Measurements from ENCODE around the gene HRH2.

HRH2 gene

GRCh38 chr5:175679411-175679810 lies 21.5 kb downstream of the HRH2 start:
- no peak for DNase-seq

GRCh38 chr5:175680020-175680419 lies 22.1 kb downstream of the HRH2 start:
- DNase-seq, result no peak

GRCh38 chr5:175680463-175680862 lies 22.6 kb downstream of the HRH2 start:
- DNase-seq, result no peak

- no peak for DNase-seq
These were observed 23.4 kb downstream of the HRH2 start for GRCh38 chr5:175681045-175681967.

- DNase-seq, result no peak
These were observed 24.1 kb downstream of the HRH2 start for GRCh38 chr5:175681968-175682340.

- DNase-seq, result no peak
These were observed 24.8 kb downstream of the HRH2 start for GRCh38 chr5:175682664-175683063.

- DNase-seq, result no peak
These were observed 25.4 kb downstream of the HRH2 start for GRCh38 chr5:175683231-175683630.

- no peak for DNase-seq
These were observed 26.1 kb downstream of the HRH2 start for GRCh38 chr5:175683921-175684320.

- no peak for DNase-seq
These were observed 27.1 kb downstream of the HRH2 start for GRCh38 chr5:175684931-175685330.

- DNase-seq, result no peak
These were observed 28.0 kb downstream of the HRH2 start for GRCh38 chr5:175685701-175686350.

GRCh38 chr5:175686396-175686795 lies 28.5 kb downstream of the HRH2 start:
- no peak for DNase-seq

GRCh38 chr5:175686826-175687225 lies 29.0 kb downstream of the HRH2 start:
- DNase-seq, result no peak

- no peak for DNase-seq
These were observed 29.4 kb downstream of the HRH2 start for GRCh38 chr5:175687231-175687701.

- no peak for DNase-seq
These were observed 30.7 kb downstream of the HRH2 start for GRCh38 chr5:175688352-175689146.

- DNase-seq, result no peak
These were observed 31.5 kb downstream of the HRH2 start for GRCh38 chr5:175689147-175689991.

- no peak for DNase-seq
These were observed 32.2 kb downstream of the HRH2 start for GRCh38 chr5:175690025-175690424.

GRCh38 chr5:175690586-175690985 lies 32.7 kb downstream of the HRH2 start:
- no peak for DNase-seq

GRCh38 chr5:175691761-175692160 lies 33.9 kb downstream of the HRH2 start:
- no peak for DNase-seq

GRCh38 chr5:175692235-175692995 lies 34.5 kb downstream of the HRH2 start:
- DNase-seq, result no peak

- no peak for DNase-seq
These were observed 35.3 kb downstream of the HRH2 start for GRCh38 chr5:175692996-175693710.

GRCh38 chr5:175693741-175694140 lies 35.9 kb downstream of the HRH2 start:
- no peak for DNase-seq

All from NCI-H2171 treated with DMSO at 0.1 percent for 48 hours (cell line).